GM19452 (cell line): ENCODE measurements around the gene ZNF398.
A peak's percentile ranks its signal among the peaks of the same experiment; 100 is the strongest.

Source experiments
- ATAC-seq: cut with Tn5 transposase; IDR thresholded peaks from one replicate; pipeline ENCODE4 v1.9.1; 2021; ENCODE audit not compliant: unreplicated experiment

ZNF398 gene

DNA sequence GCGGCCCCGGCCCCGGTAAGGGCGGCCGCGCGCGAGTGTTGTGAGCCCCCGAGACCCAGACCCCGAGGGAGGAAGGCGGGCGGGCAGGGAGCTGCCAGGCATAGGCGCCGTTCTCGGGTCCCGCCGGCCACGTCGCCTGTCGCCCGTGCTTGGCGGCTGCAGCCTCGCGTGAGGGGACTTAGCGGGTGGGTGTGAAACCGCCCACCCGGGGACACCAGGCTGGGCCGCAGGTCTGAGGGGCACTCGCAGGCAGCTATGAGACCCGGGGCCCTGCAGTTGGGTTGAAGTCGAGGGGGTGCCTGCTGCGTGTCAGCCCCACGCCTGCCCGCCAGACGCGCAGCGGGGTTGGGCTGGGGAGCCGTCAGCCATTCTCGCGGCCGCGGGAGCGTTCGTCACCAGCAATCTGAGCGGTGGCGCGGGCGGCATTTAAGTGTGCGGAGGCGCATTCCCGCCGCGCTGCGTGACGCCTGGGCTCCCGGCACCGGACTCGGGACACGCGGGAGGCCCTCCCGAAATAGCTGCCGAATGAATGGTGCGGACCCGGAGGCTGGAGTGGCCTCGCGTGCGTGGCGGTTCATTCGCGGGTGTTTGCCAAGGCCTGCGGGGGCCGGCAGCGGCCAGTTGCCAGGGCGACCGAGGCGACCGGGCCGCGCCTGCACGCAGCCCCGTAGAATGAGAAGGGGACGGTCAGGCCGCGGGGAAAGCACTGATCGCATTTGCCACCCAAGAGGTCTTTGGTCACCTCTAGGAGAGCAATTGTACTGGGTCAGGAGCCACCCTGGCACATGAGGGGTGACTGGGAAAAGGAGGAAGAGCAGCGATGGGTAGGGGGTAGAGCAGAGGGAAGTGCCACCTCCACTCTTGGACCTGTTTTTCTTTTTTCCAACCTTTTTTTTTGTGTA, 750 bp downstream of the ZNF398 start:
- ATAC-seq: peak; percentile 37

DNA sequence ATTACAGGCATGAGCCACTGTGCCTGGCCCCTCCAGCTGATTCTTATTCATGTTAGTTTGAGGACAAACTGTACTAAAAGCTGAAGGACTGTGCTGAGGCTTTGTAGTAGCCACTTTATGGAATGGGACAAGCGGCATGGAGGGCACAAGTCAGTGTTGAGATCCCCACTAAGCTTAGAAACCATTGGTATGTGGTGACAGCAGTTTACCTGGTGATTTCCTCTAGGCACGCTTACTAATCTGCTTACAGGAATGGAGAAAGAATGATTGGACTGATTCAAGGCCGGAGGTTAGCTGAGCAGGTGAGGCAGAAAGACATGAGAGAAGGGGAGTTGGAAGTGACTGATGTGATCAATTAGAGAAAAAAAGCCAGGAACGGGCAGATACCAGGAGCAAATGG, 3.7 kb downstream of the ZNF398 start:
- ATAC-seq: no peak

DNA sequence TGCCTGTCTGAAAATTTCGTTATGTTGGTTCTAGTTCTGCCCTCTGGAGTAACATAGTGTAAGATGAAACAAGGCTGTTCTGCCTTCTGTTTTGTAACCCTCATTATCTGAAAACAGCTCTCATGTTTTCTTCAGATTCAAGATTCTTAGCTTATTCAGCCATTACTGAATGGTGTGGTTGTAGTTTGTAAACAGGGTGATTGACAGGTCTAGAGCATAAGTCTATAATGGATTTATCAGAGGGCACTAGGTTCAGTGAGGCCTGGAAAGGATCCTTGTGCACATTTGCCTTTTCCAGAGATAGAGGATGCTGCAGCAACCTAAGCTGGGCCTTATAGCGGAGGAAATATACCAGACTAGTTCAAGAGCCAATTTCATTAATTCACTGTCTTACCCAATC, 6.1 kb downstream of the ZNF398 start:
- ATAC-seq: no peak

DNA sequence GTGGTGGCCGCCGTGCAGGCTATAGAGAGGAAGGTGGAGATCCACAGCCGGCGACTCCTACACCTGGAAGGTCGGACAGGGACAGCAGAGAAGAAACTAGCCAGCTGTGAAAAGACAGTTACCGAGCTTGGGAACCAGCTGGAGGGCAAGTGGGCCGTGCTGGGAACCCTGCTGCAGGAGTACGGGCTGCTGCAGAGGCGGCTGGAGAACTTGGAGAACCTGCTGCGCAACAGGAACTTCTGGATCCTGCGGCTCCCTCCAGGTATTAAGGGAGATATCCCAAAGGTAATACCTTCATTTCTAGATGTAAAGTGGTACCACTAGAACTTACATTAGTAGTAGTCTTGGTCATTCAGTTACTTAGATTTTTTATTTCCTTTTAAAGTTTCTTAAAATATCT, 6.8 kb downstream of the ZNF398 start:
- ATAC-seq: no peak

DNA sequence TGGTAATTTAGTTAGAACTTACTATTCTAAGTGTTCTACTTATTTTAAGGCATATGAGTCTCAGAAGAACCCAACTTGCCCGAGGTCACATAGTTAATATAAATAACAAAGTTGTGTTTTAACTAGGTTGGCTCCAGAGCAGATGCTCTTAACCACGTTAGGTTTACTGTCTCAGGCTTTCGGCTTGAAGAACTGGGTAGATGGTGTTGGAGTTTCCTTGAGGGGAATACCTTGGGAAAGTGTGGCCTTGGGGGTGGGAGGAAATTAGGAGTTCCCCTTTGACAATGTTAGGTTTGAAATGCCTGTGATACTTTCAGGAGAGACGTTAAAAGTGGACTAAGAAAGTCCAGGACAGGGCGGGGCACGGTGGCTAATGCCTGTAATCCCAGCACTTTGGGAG, 9.6 kb downstream of the ZNF398 start:
- ATAC-seq: no peak

DNA sequence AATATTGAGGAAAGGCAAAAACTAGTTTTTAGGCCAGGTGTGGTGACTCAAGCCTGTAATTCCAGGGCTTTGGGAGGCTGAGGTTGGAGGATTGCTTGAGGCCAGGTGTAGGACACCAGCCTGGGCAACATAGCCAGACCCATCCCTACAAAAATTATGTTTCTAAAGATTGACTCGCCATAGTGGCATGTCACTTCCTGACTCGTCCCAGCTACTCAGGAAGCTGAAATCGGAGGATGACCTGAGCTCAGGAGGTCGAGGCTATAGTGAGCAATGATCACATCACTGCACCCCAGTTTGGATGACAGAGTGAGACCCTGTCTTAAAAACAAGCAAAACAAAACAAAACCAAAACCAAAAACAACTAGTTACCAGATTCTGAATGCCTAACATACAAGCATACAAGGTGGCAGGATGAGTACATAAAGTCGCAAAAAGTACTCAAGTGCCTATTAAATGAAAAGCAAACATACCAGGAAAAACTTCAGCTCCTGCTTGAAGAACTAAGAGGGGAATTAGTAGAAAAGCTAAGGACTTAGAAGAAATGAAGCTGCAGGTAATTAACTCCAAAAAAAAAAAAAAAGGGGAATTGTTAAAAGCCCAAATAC, 14.1 kb downstream of the ZNF398 start:
- no peak for ATAC-seq

DNA sequence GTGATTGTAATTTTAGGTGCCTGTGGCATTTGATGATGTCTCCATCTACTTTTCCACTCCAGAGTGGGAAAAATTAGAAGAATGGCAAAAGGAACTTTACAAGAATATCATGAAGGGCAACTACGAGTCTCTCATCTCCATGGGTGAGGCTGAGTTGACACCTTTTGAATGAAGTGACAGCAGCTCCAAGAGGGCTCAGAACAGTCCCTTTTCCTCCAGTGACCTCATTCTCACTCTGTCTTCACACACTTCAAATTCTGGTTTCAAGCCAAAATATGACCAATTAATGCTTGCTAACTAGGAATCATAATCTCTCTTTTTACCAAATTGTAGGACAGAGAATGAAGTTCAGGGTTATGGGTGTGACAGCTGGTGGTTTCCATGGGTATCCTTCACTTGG, 18.9 kb downstream of the ZNF398 start:
- no peak for ATAC-seq

DNA sequence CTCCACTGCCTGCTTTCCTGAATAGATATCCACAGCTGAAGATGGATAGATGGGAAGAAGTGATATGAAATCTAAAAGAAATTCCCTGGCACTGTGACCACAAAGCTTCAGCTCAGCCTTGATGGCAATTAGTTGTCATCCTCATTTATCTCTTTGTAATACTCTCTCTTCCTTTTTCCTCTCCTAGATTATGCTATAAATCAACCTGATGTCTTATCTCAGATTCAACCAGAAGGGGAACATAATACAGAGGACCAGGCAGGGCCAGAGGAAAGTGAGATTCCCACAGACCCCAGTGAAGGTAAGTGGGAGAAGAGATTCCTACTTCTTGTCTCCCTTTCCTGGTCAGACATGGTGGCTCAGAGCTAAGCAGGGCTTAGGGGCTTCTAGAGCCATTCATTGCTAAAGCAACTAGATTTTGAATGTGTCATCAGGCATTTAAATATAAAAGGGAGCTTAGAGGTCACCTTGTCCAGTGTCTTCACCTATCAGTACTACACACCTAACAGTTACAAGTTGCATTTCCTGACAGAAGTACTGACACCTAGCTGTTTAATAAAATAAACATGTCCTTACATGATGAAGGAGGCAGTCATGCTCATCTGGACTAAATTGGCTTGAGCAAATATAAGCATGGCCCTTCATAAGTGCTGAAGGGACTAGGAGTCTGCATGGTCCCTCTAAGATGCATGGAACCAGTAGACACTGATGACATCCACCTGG, 19.5 kb downstream of the ZNF398 start:
- no peak for ATAC-seq

DNA sequence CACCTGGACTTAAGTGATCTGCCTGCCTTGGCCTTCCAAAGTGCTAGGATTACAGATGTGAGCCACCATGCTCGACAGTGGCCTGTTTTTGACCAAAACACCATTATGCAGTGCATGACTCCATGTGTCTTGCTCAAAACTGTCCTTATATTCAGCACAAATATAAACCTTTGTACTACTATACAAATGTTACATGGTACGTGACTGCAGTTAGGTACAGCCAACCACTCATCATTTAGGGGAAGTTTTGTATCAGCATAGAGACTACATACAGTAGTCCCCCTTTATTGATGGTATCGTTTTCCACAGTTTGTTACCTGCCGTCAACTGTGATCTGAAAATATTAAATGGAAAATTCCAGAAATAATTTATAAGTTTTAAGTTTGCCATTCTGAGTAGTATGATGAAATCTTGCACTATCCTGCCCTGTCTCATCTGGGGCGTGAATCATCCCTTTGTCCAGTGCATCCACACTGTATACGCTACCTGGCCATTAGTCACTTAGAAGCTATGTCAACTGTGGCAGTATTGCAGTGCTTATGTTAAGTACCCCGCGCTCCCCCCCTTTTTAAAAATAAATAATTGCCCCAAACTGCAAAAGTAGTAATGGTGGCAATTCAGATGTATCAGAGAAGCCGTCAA, 24.8 kb downstream of the ZNF398 start:
- ATAC-seq: no peak

DNA sequence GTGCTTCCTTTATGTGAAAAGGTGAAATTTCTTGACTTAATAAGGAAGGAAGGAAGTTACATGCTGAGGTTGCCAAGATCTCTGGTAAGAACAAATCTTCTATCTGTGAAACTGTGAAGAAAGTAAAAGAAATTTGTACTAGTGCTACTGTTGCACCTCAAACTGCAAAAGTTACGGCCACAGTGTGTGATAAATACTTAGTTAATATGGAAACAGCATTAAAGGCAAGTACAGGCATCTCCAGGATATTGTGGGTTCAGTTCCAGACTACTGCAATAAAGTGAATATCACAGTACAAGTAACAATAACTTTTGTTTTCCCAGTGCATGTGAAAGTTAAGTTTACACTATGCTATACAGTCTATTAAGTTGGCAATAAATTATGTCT, 25.3 kb downstream of the ZNF398 start:
- ATAC-seq: no peak

DNA sequence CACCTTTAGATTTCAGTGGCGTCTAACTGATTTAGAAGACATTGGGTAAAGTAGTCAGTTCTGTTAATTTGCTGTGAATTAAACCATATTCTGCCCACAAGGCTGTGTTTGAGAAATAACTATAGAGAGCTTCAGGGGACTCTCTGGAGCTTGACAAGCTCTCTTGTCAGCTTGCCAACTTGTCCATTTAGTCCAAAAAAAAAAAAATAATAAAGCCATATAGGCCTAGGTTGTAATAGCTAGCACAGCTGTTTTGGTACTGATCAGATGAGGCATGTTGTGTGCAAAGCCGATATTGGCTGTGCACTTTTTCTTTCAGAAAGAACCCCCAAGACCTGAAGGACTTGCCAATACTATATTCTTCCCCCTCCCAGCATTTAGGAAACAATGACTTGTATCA, 27.9 kb downstream of the ZNF398 start:
- ATAC-seq: no peak

DNA sequence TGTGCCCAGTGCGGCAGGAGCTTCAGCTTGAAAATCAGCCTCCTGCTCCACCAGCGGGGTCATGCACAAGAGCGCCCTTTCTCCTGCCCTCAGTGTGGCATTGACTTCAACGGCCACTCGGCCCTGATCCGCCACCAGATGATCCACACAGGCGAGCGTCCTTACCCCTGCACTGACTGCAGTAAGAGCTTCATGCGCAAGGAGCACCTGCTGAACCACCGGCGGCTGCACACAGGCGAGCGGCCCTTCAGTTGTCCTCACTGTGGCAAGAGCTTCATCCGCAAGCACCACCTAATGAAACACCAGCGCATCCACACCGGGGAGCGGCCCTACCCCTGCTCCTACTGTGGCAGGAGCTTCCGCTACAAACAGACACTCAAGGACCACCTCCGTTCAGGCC, 32.0 kb downstream of the ZNF398 start:
- ATAC-seq: no peak

DNA sequence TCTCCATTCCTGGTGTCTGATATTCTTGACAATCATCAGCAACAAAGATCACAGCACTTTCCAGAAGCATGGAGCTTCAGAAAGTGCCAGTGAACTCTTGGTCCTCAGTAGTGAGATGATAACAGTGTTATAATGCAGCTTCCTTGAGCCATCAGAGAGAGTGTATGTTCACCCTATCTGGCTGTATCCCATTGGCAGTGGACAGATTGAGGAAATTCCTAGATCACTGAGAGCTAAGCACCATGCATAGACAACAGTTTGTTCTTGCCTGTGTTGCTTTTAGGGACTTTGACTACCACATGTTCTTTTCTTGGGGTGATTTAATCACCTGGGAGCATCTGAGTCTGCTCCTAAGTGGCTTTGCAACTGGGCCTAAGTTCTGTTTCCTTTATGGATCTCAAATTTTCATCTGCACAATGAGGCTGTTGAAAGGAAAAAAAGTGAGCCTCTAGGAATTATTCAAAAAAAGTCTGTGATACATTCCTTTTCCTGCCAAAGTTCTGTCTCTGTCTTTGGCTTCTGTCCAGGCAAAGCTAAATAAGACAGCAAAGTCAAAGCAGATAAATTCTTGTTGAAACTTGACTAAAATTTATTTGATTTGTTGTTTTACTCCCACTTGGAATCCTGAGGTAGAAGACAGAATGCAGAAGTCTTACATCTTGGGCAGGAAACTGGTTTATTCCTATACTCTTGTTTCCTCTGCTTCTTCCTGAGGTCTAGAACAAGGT, 33.6 kb downstream of the ZNF398 start:
- ATAC-seq: no peak

DNA sequence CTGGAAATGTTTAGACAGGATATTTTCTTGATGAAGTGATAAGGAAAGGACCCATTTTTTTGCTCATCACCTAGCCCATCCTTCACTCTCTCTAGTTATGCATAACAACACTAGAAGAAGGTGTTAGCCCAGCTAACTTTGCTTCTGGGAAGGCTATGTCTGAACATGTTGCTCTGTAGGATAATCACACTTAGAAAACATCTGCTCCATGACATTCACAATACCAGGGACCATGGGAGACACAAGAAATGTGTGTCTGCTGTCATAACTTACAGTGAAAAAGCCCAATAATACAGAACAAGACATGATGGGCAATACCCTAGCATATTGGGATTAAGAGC, 34.2 kb downstream of the ZNF398 start:
- ATAC-seq: no peak

DNA sequence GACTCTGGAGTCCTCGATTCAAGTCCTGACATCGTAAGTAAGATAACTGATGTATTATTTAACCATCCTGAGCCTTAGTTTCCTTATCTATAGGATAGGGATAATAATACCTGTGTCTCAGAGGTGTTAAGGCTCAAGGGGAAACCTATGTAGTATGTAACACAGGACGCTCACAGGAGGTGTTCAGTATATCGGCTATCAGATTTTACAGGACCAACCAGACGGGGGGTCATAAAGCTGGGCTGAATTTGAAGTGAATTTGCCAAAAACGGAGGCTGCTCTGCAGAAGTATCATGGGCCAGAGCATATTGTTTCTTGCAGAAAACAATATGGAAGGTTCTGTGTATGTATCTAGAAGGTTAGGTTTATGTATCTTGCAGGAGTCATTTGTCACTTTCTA, 37.0 kb downstream of the ZNF398 start:
- no peak for ATAC-seq

DNA sequence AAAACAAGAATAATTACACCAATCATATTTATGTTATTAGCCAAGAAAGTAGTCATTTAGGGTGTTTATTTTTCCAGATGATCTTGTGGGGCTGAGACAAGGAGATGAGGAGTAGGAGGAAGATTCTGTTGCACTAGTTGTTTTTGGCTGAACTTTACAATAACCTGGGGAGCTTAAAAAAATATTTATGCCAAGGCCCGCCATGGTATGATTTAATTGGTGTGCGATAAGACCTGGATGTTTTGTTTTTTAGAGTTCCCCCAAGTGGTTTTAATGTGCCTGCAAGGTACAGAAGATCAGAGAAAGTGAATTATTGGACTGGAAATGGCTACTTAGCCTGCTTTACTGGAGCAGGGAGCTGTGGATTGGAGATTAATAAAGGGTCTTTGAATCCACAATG, 41.0 kb downstream of the ZNF398 start:
- no peak for ATAC-seq

DNA sequence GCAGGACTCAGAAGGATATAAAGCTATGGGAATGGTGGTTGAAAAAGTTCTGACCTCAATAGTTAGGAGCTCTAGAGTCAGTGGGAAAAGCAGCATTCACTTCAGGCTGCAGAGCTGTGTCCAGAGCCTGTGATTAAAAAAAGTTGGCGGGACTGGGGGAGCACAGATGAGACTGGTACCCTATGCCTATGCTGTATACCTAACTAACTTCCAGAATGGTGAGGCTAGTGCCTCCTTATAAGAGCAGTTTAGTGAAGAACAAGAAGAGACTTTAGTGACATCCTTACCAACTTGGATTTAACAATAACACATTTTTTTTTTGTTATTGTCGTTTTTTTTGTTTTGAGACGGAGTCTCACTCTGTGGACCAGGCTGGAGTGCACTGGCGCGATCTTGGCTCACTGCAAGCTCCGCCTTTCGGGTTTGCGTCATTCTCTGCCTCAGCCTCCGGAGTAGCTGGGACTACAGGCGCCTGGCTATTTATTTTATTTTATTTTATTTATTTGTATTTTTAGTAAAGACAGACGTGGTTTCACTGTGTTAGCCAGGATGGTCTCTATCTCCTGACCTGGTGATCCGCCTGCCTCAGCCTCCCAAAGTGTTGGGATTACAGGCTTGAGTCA, 41.5 kb downstream of the ZNF398 start:
- no peak for ATAC-seq

DNA sequence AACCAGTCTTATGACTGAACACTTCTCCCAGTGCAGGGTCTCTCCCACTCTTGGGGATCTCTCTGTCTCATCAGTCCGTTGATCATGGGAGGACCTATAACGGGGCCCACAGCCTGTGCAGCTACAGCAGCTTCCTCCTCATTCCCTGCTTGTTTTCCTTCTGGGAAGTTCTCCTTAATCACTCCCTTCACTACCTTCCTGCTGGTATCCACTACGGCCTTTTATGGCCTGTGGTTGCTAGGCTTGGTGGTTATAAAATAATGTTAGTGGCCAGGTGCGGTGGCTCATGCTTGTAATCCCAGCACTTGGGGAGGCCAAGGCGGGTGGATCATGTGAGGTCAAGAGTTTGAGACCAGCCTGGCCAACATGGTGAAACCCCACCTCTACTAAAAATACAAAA, 44.6 kb downstream of the ZNF398 start:
- no peak for ATAC-seq

DNA sequence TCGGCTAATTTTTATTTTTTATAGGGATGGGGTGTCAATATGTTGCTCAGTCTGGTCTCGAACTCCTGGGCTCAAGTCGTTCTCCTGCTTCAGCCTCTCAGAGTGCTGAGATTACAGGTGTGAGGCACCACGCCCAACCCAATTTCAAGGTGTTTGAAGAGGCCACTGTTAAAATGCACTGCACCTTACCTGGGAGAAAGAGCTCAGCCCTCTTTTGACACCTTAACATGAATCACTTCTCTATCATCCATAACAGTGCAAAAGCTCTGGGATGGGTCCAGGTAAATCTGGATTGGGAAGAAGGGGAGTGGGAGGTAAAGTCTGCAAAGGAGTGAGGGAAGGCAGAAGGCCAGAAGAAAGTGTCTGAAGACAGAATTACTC, 47.5 kb downstream of the ZNF398 start:
- ATAC-seq: no peak
